CD14-positive monocyte (primary cell): ENCODE results near the gene UQCC5. TPM values are rescaled to one million over a fixed set of nuclear protein-coding genes. Genes with fewer than 3 reads are reported as not detected.

Experiments
- DNase-seq, 3 donors: peaks; one replicate each; pipeline ENCODE4 v3.0.0-alpha.2; 2011 to 2022
- H2AFZ ChIP-seq: 2 replicates; pipeline ENCODE4 v1.6.0; 2012; ENCODE audit warnings: mild to moderate bottlenecking, low read depth, low read length, inconsistent platforms; ENCODE audit not compliant: insufficient read depth, poor library complexity, severe bottlenecking
- H3K27ac ChIP-seq, 2 donors: 1 replicate in 1 of 2; 2 replicates in 1 of 2; pipeline ENCODE4 v1.5.1; 2012 to 2013; ENCODE audit warnings: low read length in 2 of 2, control low read depth in 1 of 2, inconsistent platforms in 1 of 2, low read depth in 1 of 2, mild to moderate bottlenecking in 1 of 2
- H3K27me3 ChIP-seq, 2 donors: one replicate each; pipeline versions ENCODE4 v1.6.0 to v1.6.1; 2011 to 2013; ENCODE audit warnings: low read length in 2 of 2; ENCODE audit not compliant: control insufficient read depth in 2 of 2, insufficient read depth in 2 of 2
- H3K36me3 ChIP-seq, 2 donors: replicated peaks in 1 of 2; 1 replicate in 1 of 2; 2 replicates in 1 of 2; pipeline versions ENCODE4 v1.5.1 to v1.6.1; 2012 to 2013; ENCODE audit warnings: low read length in 2 of 2, control low read depth in 1 of 2, inconsistent platforms in 1 of 2, mild to moderate bottlenecking in 1 of 2; ENCODE audit not compliant: insufficient read depth in 2 of 2, control insufficient read depth in 1 of 2
- H3K4me1 ChIP-seq, 2 donors: 1 replicate in 1 of 2; 2 replicates in 1 of 2; pipeline versions ENCODE4 v1.5.1 to v1.6.1; 2012 to 2013; ENCODE audit warnings: low read length in 2 of 2, control low read depth in 1 of 2, inconsistent platforms in 1 of 2, mild to moderate bottlenecking in 1 of 2, moderate library complexity in 1 of 2; ENCODE audit not compliant: insufficient read depth in 2 of 2, control insufficient read depth in 1 of 2
- H3K4me2 ChIP-seq: replicated peaks from 2 replicates; pipeline ENCODE3; 2012; ENCODE audit warnings: low read length, moderate library complexity, mild to moderate bottlenecking; ENCODE audit not compliant: poor library complexity, severe bottlenecking; ENCODE audit errors: extremely low read depth
- H3K4me3 ChIP-seq, 3 experiments: fragments of 200-600 bp in 1 of 3; sonication (generic) in 1 of 3; replicated peaks in 1 of 3; 1 replicate in 2 of 3; 2 replicates in 1 of 3; pipeline ENCODE4 v1.5.1; 2011 to 2013; ENCODE audit warnings: low read length in 3 of 3, mild to moderate bottlenecking in 3 of 3, control low read depth in 2 of 3, low read depth in 2 of 3, inconsistent platforms in 1 of 3, moderate library complexity in 1 of 3
- H3K79me2 ChIP-seq: 2 replicates; pipeline ENCODE4 v1.6.0; 2012; ENCODE audit warnings: mild to moderate bottlenecking, control low read depth, inconsistent platforms, low read length, moderate library complexity; ENCODE audit not compliant: insufficient read depth
- H3K9ac ChIP-seq: 2 replicates; pipeline ENCODE4 v1.6.0; 2017; ENCODE audit warnings: low read length, mild to moderate bottlenecking; ENCODE audit not compliant: insufficient read depth, poor library complexity, severe bottlenecking
- H3K9me3 ChIP-seq, 2 donors: replicated peaks in 1 of 2; 1 replicate in 1 of 2; 2 replicates in 1 of 2; pipeline versions ENCODE4 v1.5.1 to v1.6.1; 2012 to 2013; ENCODE audit warnings: low read length in 2 of 2, control low read depth in 1 of 2; ENCODE audit not compliant: control insufficient read depth in 1 of 2, insufficient read depth in 1 of 2
- H4K20me1 ChIP-seq: 2 replicates; pipeline ENCODE4 v1.6.0; 2012; ENCODE audit warnings: mild to moderate bottlenecking, low read length, control low read depth, moderate library complexity; ENCODE audit not compliant: insufficient read depth
- H3K27ac Mint-ChIP-seq, 7 donors: one replicate each; pipeline ENCODE4 v1.8.0; 2020; ENCODE audit warnings: mild to moderate bottlenecking in 7 of 7, mixed read lengths in 7 of 7, moderate library complexity in 6 of 7, inconsistent platforms in 2 of 7
- H3K27me3 Mint-ChIP-seq, 3 donors: one replicate each; pipeline ENCODE4 v1.8.0; 2021 to 2022; ENCODE audit warnings: low read depth in 3 of 3, mild to moderate bottlenecking in 3 of 3, mixed read lengths in 3 of 3, moderate library complexity in 3 of 3, inconsistent platforms in 1 of 3
- H3K36me3 Mint-ChIP-seq, 2 donors: one replicate each; pipeline ENCODE4 v1.8.0; 2020; ENCODE audit warnings: mixed read lengths in 2 of 2, inconsistent platforms in 1 of 2, mild to moderate bottlenecking in 1 of 2
- H3K4me1 Mint-ChIP-seq: one replicate; pipeline ENCODE4 v1.8.0; 2020; ENCODE audit warnings: mild to moderate bottlenecking, mixed read lengths
- H3K4me3 Mint-ChIP-seq, 2 donors: one replicate each; pipeline ENCODE4 v1.8.0; 2020; ENCODE audit warnings: mild to moderate bottlenecking in 2 of 2, mixed read lengths in 2 of 2, moderate library complexity in 1 of 2
- H3K9me3 Mint-ChIP-seq, 7 donors: one replicate each; pipeline ENCODE4 v1.8.0; 2020 to 2022; ENCODE audit warnings: mixed read lengths in 7 of 7, mild to moderate bottlenecking in 6 of 7, moderate library complexity in 6 of 7, inconsistent platforms in 2 of 7
- WGBS: methylation state at CpG from one replicate; pipeline ENCODE4 v1.1.5; 2013; ENCODE audit warnings: missing lambda C conversion rate; ENCODE audit not compliant: insufficient coverage; 5-methylcytosine and 5-hydroxymethylcytosine counted together
- intact Hi-C, 2 donors: fragments of 100-400 bp; cut with micrococcal nuclease; formaldehyde crosslinking; loops; one replicate each; pipeline versions ENCODE4 v1.15.0 to v1.15.1; 2023
- polyA plus RNA-seq, 3 donors: library from polyadenylated mRNA; depleted of rRNA in 1 of 3; unstranded in 2 of 3; stranded (reverse) in 1 of 3; fragments of 300-500 nt in 2 of 3; fragments of >200 nt in 1 of 3; fragmentation: Illumina TruSeq in 2 of 3; gene quantifications; 1 replicate in 2 of 3; 2 replicates in 1 of 3; pipeline ENCODE4 v1.2.3, GENCODE V29; 2012 to 2021
- TF ChIP-seq, protein P1 (sequence below): fragments of 200-600 bp; IDR thresholded peaks from one replicate; pipeline ENCODE4 v1.8.0; 2022; ENCODE audit warnings: antibody characterized with exemption, mild to moderate bottlenecking

Gene UQCC5
- polyA plus RNA-seq, 3 donors = 1.4 to 52.1 (median 43.3) TPM

DNA sequence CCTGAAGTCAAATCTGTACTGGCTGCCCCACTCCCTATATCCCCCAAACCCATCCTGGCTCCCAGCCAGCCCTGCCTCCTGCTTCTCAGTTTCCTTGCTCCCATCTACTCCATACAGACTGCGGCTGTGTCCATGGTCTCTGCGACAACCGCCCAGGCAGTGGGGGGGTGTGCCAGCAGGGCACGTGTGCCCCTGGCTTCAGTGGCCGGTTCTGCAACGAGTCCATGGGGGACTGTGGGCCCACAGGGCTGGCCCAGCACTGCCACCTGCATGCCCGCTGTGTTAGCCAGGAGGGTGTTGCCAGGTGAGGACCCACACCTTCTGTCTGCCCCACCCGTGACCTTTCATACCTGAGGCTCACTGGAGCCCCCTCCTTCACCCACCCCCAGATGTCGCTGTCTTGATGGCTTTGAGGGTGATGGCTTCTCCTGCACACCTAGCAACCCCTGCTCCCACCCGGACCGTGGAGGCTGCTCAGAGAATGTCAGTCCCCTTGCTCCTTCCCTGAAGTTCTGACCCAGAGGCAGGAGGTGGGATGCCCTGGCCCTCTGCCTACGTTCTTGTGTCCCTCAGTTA lies 26.6 kb upstream of the UQCC5 start:
- H3K4me2 ChIP-seq = no peak overlapping the region
- no peak overlapping the region for H2AFZ ChIP-seq
- no peak overlapping the region for H3K9ac ChIP-seq
- H4K20me1 ChIP-seq = peaks cover 7% of the 10 kb centered on the region
- H3K27ac ChIP-seq = no peak overlapping the region
- intact Hi-C loops = no loop called here
- TF ChIP-seq, protein P1, sequence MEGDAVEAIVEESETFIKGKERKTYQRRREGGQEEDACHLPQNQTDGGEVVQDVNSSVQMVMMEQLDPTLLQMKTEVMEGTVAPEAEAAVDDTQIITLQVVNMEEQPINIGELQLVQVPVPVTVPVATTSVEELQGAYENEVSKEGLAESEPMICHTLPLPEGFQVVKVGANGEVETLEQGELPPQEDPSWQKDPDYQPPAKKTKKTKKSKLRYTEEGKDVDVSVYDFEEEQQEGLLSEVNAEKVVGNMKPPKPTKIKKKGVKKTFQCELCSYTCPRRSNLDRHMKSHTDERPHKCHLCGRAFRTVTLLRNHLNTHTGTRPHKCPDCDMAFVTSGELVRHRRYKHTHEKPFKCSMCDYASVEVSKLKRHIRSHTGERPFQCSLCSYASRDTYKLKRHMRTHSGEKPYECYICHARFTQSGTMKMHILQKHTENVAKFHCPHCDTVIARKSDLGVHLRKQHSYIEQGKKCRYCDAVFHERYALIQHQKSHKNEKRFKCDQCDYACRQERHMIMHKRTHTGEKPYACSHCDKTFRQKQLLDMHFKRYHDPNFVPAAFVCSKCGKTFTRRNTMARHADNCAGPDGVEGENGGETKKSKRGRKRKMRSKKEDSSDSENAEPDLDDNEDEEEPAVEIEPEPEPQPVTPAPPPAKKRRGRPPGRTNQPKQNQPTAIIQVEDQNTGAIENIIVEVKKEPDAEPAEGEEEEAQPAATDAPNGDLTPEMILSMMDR = no peak
- H3K36me3 ChIP-seq = peaks cover 96 to 97% of the 10 kb centered on the region in 2 donors
- H3K79me2 ChIP-seq = no peaks in the 10 kb centered on the region
- Mint-ChIP-seq H3K27ac (peak overlapping the region in 1 of 7 donors; percentile 14), H3K36me3 (peaks cover 90 to 97% of the 10 kb centered on the region in 2 donors), H3K4me3 (no peak overlapping the region), H3K9me3 (no peaks in the 10 kb centered on the region), H3K27me3 (peaks cover 0 to 2% (median 1%) of the 10 kb centered on the region in 3 donors), H3K4me1 (no peaks in the 10 kb centered on the region)
- no peaks in the 10 kb centered on the region for H3K27me3 ChIP-seq
- no peaks in the 10 kb centered on the region for H3K4me1 ChIP-seq
- DNase-seq = no peak
- H3K9me3 ChIP-seq = no peaks in the 10 kb centered on the region
- 96% methylated on average over 10 of the region's 12 CpGs for WGBS
- no peak overlapping the region for H3K4me3 ChIP-seq

DNA sequence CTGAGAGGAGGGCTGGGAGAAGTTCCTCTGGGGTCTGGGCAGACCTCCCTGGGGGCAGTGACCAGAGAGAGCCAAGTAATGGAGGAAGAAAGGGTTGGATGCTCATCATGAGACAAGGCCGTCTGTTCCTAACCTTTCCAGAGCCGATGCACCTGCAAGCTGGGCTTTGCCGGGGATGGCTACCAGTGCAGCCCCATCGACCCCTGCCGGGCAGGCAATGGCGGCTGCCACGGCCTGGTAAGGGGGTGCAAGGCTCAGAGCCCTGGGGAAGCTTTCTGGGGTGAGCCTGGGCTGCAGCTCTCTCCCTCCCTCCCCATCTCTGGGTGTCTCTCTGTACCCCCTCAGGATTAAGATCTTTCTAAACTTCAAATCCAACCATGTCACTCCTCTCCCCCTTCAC lies 24.9 kb upstream of the UQCC5 start:
- DNase-seq = no peak
- WGBS = 98% methylated on average over 5 of the region's 7 CpGs
- H3K4me3 ChIP-seq = no peak overlapping the region
- H3K4me3 Mint-ChIP-seq = no peak overlapping the region
- no peaks in the 10 kb centered on the region for H3K27me3 ChIP-seq
- H3K4me1 Mint-ChIP-seq = no peaks in the 10 kb centered on the region
- TF ChIP-seq, protein P1 = no peak
- intact Hi-C loops = no loop called here
- no peaks in the 10 kb centered on the region for H3K9me3 ChIP-seq
- no peak overlapping the region for H3K9ac ChIP-seq
- no peaks in the 10 kb centered on the region for H3K4me1 ChIP-seq
- H4K20me1 ChIP-seq = peaks cover 16% of the 10 kb centered on the region
- peak overlapping the region in 1 of 7 donors; percentile 68 for H3K27ac Mint-ChIP-seq
- no peak overlapping the region for H3K4me2 ChIP-seq
- H3K27ac ChIP-seq = no peak overlapping the region
- no peak overlapping the region for H2AFZ ChIP-seq
- peaks cover 0 to 2% (median 1%) of the 10 kb centered on the region in 3 donors for H3K27me3 Mint-ChIP-seq
- H3K36me3 ChIP-seq = peaks cover 96 to 97% of the 10 kb centered on the region in 2 donors
- peaks cover 89 to 97% of the 10 kb centered on the region in 2 donors for H3K36me3 Mint-ChIP-seq
- H3K79me2 ChIP-seq = no peaks in the 10 kb centered on the region
- H3K9me3 Mint-ChIP-seq = no peaks in the 10 kb centered on the region
